Measurements from ENCODE around the gene LDAH.

Gene LDAH

DNA sequence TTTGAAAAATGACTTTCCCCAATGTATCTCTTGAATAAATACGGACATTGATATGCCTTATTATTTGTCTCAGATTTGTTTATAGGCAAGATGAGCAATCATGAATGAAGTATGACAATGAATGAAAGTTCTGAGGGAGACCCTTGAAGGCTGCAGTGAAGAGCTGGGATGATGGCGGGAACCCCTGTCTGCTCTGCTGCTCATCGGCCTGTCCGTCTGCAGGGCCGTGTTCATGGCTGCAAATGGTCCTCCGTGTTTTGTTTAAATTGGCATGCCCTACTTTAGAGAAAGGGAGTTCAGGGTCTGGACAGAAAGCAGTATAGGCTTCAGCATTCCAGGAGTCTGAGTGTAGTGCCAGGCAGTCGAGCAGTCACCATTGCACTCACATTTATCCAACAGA lies 170.8 kb downstream of the LDAH start:
- peaks cover 23% of the 10 kb centered on the region for H3K4me1 ChIP-seq (ENCODE audit: insufficient read depth, low read length)

DNA sequence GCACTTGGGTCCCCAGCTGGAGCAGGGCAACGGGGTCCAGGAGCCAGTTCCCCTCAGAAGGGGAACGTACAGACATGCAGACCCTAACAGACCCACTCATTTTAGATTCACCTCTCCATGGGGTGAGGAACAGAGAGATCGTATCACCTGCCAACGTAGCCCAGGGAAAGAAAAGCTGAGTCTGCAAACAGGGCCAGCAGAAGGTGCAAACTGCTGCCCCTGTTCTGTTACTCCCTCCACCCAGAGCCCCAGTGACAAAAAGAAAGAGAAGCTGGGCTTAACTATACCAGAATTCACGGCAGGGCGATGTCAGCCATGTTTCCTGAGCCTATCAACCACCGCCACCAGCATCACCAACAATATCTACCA lies 171.2 kb downstream of the LDAH start:
- H3K79me2 ChIP-seq (ENCODE audit: insufficient read depth, low read length): peaks cover 5% of the 10 kb centered on the region; the same call in 1 of the 2 replicates
- ATAC-seq (ENCODE audit: insufficient read depth, low read depth) (no peak), DNase-seq (no peak)
- peak overlapping the region; percentile 99 for H3K4me2 ChIP-seq (ENCODE audit: insufficient read depth, low read length)
- H3K9me3 ChIP-seq (ENCODE audit: insufficient read depth, low read length, severe bottlenecking): no peaks in the 10 kb centered on the region
- H3K4me1 ChIP-seq (ENCODE audit: insufficient read depth, low read length): peaks cover 23% of the 10 kb centered on the region
- H3K27ac ChIP-seq (ENCODE audit: low read length): peak overlapping the region; percentile 65; the same call in 1 of the 2 replicates
- peak overlapping the region in 1 of 2 experiments; percentile 89; a peak in 2 of 4 replicates for H3K4me3 ChIP-seq (ENCODE audit: low read depth in 1 of 2, low read length in 2 of 2)
- TF ChIP-seq, protein P1, sequence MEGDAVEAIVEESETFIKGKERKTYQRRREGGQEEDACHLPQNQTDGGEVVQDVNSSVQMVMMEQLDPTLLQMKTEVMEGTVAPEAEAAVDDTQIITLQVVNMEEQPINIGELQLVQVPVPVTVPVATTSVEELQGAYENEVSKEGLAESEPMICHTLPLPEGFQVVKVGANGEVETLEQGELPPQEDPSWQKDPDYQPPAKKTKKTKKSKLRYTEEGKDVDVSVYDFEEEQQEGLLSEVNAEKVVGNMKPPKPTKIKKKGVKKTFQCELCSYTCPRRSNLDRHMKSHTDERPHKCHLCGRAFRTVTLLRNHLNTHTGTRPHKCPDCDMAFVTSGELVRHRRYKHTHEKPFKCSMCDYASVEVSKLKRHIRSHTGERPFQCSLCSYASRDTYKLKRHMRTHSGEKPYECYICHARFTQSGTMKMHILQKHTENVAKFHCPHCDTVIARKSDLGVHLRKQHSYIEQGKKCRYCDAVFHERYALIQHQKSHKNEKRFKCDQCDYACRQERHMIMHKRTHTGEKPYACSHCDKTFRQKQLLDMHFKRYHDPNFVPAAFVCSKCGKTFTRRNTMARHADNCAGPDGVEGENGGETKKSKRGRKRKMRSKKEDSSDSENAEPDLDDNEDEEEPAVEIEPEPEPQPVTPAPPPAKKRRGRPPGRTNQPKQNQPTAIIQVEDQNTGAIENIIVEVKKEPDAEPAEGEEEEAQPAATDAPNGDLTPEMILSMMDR (IDR thresholded peaks at IDR 0.05; ENCODE audit: borderline replicate concordance, extremely low read depth, low read length, poor library complexity, severe bottlenecking): no peak
- no peak for TF ChIP-seq EZH2 (IDR thresholded peaks at IDR 0.05; ENCODE audit: borderline replicate concordance, low read depth, low read length, severe bottlenecking)
- H3K9ac ChIP-seq (ENCODE audit: low read depth, low read length): peak overlapping the region; percentile 86
- H2AFZ ChIP-seq (ENCODE audit: low read depth, low read length): peak overlapping the region; percentile 81
- H3K36me3 ChIP-seq (ENCODE audit: insufficient read depth, low read length): no peaks in the 10 kb centered on the region
- H3K27me3 ChIP-seq (ENCODE audit: insufficient read depth, low read length, poor library complexity): no peaks in the 10 kb centered on the region
- H4K20me1 ChIP-seq (ENCODE audit: insufficient read depth, low read length): no peaks in the 10 kb centered on the region

More for the DNA sequence above, 170.8 kb downstream of the LDAH start:
- Histone ChIP-seq H3K4me2 (ENCODE audit: insufficient read depth, low read length) (no peak overlapping the region), H3K9me3 (ENCODE audit: insufficient read depth, low read length, severe bottlenecking) (no peaks in the 10 kb centered on the region), H3K27me3 (ENCODE audit: insufficient read depth, low read length, poor library complexity) (no peaks in the 10 kb centered on the region), H2AFZ (ENCODE audit: low read depth, low read length) (peak overlapping the region; percentile 81), H3K9ac (ENCODE audit: low read depth, low read length) (no peak overlapping the region), H3K36me3 (ENCODE audit: insufficient read depth, low read length) (no peaks in the 10 kb centered on the region), H4K20me1 (ENCODE audit: insufficient read depth, low read length) (no peaks in the 10 kb centered on the region), H3K79me2 (ENCODE audit: insufficient read depth, low read length) (peaks cover 5% of the 10 kb centered on the region; the same call in 1 of the 2 replicates), H3K4me3 (ENCODE audit: low read depth in 1 of 2, low read length in 2 of 2) (no peak overlapping the region), H3K27ac (ENCODE audit: low read length) (no peak overlapping the region)
- TF ChIP-seq, protein P1 (IDR thresholded peaks at IDR 0.05; ENCODE audit: borderline replicate concordance, extremely low read depth, low read length, poor library complexity, severe bottlenecking): no peak
- TF ChIP-seq EZH2 (IDR thresholded peaks at IDR 0.05; ENCODE audit: borderline replicate concordance, low read depth, low read length, severe bottlenecking): no peak
- no peak for DNase-seq
- ATAC-seq (ENCODE audit: insufficient read depth, low read depth): no peak

DNA sequence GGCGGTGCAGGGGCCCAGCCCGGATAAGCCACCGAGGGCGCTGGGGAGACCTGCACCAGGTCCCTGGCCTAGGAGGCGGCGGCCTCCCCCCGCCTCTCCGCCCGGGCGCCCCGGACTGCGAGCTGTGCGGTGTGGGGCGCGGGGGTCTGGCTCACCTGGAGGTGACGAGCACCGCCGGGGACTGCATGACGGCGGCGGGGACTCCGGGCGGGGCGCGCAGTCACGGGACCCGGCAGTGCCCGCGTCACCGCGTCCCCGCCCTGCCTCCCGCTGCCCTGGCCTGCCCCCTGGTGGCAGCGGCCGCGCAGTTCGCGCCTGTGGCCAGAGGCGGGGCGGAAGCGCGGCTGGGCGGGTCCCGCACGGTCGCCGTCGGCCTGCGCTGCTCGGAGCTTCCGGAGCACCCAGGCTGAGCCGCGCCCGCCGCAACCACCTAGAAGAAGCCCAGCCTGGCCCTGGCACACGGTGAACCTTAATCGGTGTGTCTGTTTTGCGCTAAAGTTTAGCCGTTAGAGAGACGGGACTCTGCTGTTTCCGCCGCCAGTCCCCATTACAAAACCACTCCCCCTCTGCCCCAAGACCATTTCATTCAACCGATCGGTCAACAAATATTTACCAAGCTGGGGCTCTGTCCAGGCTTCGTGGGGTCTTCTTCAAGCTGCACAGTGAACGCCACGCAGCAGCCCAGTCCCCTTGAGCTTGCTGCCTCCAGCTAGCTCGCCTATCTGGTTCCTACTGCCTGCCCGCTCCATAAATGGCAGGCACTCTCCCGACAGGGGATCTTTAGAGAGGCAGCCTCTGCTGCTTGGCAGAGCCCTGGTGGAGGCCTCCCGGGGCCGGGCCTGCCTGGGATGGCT lies 171.8 kb downstream of the LDAH start, which contains the start of gene HS1BP3:
TSS of gene HS1BP3 (minus strand) at position 222 of the 854 bp plus-strand sequence. CDS start at position 187, 35 bp downstream.
- H4K20me1 ChIP-seq (ENCODE audit: insufficient read depth, low read length): no peaks in the 10 kb centered on the region
- peak within 1 kb of the TSS; percentile 96 for H2AFZ ChIP-seq (ENCODE audit: low read depth, low read length)
- H3K9ac ChIP-seq (ENCODE audit: low read depth, low read length): peak within 1 kb of the TSS; percentile 86
- peaks cover 23% of the 10 kb centered on the region for H3K4me1 ChIP-seq (ENCODE audit: insufficient read depth, low read length)
- H3K79me2 ChIP-seq (ENCODE audit: insufficient read depth, low read length): peaks cover 5% of the 10 kb centered on the region; the same call in 1 of the 2 replicates
- no peaks in the 10 kb centered on the region for H3K36me3 ChIP-seq (ENCODE audit: insufficient read depth, low read length)
- peak within 1 kb of the TSS; percentile 99 for H3K4me2 ChIP-seq (ENCODE audit: insufficient read depth, low read length)
- peak within 1 kb of the TSS; percentile 61 to 89 for H3K4me3 ChIP-seq (ENCODE audit: low read depth in 1 of 2, low read length in 2 of 2)
- ATAC-seq (ENCODE audit: insufficient read depth, low read depth) (peak; percentile 96), DNase-seq (peak; percentile 85)
- no peaks in the 10 kb centered on the region for H3K27me3 ChIP-seq (ENCODE audit: insufficient read depth, low read length, poor library complexity)
- H3K9me3 ChIP-seq (ENCODE audit: insufficient read depth, low read length, severe bottlenecking): no peaks in the 10 kb centered on the region
- TF ChIP-seq, protein P1 (IDR thresholded peaks at IDR 0.05; ENCODE audit: borderline replicate concordance, extremely low read depth, low read length, poor library complexity, severe bottlenecking): peak; percentile 89
- TF ChIP-seq EZH2 (IDR thresholded peaks at IDR 0.05; ENCODE audit: borderline replicate concordance, low read depth, low read length, severe bottlenecking): no peak
- peak within 1 kb of the TSS; percentile 77 for H3K27ac ChIP-seq (ENCODE audit: low read length)

All from DND-41 (cell line).